T-helper 9 cell (primary cell): ENCODE data around the gene NOX5.

Experiments used
- DNase-seq: peaks from one replicate; pipeline ENCODE4 v3.0.0-alpha.2; 2020

The NOX5 gene

DNA sequence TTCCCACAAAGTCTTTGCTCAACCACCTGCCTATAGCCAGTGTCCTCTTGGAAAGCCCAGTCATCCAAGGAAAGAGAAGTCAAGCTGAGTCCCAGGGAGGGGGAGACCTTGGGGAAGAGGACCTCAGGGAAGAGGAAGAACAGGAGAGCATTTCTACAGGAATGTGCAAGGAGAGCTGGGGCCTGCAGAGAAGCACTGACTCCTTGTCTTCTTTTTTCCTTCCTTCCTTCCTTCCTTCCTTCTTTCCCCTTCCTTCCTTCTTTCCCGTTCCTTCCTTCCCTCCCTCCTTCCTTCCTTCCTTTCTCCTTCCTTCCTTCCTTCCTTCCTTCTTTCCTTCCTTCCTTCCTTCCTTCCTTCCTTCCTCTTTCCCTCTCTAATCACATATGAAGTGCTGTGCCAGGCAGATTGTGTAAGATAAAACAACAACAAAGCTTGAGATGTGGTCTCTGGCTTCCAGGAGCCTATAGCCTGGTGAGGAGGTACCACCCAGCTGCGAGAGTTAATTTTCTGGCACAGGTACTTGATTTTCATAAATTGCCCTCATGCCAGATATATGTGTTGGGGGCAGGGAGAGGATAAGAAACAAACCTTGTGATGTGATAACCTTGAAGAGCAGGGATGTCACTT, 70.0 kb downstream of the NOX5 start:
- no peak for DNase-seq

DNA sequence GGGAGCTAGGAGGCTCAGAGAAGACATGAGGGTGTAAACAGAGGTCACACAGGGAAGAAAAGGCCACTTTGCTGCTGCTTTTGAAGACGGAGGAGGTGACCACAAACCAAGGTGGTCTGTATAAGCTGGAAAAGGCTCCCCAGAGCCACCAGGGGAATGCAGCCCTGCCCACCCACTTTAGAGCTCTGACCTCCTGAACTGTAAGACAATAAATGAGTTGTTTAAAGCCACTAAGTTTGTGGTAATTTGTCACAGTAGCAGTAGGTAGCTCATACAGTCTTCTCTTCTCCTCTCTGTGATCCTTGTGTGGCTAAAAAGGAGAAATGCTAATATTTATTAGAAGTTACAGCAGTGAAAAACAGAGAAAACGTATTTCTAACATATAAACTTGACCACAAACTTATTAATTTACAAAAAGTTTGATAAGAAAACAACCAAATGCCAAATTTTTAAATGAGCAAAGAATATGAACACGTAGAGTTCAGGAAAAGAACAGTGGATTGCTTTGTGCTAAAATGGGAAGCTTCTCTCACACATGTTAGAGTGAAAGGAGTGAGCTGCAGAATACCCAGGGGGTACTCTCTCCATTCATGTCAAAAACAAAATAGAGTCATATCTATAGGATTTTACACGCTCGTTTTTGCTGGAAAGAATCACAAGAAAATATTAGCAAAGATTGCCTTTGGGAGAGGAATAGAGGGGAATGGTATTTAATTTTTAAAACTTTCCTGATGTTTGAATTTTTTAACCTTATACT, 71.0 kb downstream of the NOX5 start:
- no peak for DNase-seq

DNA sequence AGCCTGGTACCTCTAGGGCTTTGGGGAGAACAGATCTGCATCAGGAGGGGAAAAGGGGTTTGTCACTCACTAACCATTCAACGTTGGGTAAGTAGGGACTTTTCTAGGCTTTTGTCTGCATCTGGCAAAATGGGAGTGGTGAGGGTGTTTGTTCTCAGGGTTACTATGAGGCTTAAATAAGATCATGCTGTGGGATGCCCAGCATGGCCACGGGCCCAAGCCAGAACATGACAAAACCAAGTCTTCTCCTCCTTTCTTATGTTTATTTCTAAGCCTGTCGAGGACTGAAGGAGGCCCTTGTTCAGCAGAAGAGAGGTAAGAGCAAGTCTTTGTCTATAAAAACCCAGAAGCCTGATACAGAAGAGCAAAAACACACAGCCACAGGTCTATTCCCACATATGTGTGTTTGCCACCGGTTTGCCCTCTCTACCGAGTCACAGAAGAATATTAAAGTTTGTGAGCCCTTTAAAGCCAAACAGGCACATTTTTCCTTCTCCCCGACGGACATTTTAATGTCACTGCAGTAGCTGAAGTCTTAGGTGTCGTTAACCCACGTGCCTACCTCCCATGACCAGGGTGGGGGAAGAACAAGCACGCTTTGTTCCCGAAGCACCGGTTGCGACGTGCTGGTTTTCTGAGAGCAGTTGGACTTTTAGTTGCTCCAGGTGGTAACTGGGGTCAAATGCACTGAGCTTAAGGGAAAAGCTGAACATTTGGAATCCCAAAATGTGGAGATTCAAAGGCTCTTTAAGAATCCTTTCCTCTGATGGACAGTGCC, 72.1 kb downstream of the NOX5 start:
- no peak for DNase-seq

DNA sequence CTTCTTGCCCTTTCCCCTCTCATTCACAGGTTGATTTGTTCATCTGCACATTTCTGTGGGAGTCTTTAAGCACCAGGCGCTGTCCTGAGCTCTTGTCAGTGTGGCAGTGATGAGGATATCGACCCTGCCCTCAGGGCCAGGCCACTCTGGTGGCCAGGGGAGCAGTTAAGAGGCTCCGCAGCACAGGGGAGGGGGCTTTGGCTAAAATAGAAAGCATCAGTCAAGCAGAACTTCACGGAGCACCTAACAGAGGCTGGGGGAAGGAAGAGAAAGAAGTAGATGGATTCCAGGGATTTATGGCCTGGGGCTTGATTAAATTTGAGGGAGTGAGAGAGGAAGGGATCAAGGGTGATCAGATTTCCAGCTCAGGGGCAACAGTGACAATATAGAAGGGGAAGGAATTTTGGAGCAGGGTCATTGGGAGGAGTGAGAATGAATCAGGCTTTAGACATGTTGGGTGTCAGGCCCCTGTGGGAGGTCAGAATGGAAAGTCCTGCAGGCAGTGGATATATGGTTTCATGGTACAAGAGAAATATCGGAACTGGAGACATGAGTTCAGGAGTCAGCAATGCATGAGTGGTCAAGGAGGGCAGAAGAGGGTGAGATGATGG, 73.0 kb downstream of the NOX5 start:
- no peak for DNase-seq

DNA sequence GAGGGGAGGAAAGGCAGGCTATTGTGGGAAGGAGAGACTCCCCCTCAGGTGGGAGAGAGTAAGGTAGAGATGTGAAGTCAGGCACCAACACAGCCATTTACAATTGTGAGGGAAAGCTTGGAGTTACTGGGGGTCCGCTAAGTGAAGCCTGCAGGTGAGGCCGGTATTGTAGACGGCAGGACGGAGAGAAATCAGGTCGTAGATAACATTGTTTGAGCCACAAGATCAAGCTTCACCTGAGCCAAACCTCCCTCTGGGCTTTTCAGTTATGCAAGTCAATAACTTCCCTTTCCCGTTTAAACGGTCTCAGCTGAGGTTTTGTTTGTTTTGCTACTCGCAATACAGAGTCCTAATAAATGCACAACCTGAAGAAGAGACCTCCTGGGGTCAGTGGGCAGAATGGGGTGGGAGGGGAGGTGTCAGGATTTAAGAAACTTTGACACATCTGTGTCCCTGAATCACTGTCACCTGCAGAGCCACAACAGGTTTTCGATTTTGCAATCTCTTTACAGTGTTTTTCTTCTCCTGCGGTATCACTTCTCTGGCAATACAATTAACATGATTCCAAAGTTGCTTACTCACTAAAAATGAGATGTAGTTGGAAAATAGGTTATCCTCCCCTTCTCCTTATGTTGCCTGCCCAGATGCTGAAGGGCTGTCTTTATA, 73.9 kb downstream of the NOX5 start:
- DNase-seq: no peak

DNA sequence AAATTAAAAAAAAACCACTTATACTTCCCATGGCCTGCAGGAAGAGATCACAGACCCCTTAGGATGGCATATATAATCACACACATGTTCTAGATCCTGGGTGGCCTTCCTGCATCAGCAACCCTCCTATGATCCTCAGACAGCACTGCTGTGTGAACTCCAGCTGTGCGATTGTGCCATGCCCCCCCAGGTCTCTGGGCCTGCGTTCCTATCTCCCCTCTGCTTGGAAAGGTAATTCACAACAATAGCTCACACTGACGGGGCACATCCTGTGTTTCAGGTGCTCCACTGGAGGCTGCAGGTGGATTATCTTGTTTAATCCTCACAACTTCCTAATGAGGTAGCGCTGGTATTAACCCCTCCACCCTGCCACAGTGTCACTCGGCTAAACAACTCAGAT, 74.8 kb downstream of the NOX5 start:
- DNase-seq: no peak

DNA sequence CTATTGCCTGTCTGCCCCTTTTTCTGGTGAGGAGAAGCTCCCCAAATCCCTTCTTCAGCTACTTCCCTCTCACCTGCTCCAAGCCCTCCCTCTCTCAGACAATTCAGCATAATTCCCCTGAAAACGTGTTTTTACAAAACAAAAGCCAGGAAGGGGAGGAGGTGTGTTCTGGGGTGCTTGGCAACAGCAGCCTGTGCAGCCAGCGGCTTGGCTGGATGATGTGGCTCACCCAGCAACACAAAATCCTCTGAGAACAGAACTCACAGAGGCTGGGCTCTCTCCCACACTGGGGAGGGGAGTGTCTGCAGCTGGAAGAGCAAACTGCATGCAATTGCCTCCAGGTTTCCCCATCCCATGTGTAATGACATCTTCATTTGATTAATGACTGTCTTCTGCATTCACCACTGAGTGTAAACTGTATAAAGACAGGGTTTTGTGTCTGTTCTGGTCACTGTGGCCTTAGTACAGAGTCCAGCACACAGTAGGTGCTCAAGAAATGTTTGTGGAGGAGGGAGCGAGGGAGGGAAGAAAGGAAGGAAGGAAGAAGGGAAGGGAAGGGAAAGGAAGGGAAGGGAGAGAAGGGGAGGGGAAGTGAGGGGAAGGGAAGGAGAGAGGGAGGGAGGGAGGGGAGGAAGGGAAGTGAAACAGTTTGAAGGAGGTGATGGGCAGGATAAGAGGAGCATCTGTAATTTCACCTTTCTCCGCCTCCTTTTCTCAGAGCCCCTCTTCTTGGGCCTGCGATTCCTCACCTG, 75.9 kb downstream of the NOX5 start:
- no peak for DNase-seq

DNA sequence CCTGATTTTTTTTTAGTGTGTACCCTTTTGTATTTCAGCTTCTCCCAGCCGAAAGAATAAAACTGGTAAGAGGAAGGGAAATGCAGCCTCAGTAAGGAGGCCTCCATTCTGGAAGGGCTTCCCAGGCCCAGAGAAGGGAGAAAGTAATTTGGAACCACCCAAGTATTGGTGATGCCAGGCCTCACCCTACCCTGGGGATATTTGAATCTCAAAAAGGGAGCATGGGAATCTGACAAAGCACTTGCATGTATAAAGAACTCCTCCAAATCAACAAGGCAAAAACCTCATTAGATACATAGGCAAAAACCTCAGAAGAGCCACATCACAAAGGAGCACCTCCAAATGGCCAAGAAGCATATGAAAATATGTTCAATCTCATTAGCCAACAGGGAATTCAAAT, 77.2 kb downstream of the NOX5 start:
- DNase-seq: no peak

DNA sequence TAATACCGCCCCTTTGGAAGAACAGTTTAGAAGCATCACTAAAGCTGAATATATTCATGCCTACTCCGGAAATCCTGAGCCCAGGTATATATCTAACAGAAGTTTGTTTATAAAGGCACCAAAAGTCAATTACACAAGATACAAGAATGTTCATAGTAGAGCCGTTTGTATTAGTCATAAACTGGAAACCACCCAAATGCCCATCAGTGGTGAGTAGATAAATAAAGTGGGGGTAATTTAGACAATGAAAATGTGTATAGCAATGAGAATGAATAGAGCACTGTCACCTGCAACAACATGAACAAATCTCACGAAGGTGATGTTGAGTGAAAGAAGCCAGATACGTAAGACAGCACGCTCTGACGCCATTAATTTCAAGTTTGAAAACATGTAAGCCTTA, 77.7 kb downstream of the NOX5 start:
- DNase-seq: no peak

DNA sequence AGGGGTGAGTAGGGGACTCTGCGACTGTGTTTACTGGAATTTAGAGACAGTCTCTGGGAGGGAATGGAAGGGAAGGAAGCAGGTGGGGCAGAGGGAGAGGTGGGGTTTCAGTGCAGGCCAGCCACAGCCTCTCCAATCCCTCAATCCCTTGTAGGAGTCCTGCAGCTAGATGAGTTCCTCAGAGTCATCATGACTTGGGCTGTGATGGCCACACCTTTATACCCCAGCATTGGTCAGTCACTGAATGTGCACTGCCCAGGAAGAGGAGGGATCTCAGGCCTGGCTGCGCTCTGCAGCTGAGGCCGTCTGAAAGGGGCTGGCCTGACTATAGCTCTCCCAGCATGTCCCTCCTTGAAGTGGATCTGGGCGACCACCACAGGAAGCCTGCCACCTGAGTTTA, 78.6 kb downstream of the NOX5 start:
- no peak for DNase-seq

DNA sequence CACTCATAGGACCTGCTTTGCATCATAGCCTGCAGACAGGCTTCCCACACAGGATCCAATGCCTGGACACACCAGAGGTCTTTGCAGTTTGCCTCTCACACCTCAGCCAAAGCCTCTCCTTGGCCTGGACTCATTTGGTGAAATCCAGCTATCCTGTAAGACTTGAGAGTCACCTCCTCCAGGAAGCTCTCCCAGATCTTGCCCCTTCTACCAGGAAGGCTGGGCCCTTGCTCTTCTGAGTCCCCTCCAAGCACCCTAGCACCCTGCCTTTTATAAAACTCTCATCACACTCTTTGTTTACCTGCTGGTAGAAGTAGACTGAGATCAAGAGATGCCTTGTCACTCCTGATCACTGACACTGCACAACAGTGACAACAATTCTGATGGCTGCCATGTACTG, 79.1 kb downstream of the NOX5 start:
- DNase-seq: no peak

DNA sequence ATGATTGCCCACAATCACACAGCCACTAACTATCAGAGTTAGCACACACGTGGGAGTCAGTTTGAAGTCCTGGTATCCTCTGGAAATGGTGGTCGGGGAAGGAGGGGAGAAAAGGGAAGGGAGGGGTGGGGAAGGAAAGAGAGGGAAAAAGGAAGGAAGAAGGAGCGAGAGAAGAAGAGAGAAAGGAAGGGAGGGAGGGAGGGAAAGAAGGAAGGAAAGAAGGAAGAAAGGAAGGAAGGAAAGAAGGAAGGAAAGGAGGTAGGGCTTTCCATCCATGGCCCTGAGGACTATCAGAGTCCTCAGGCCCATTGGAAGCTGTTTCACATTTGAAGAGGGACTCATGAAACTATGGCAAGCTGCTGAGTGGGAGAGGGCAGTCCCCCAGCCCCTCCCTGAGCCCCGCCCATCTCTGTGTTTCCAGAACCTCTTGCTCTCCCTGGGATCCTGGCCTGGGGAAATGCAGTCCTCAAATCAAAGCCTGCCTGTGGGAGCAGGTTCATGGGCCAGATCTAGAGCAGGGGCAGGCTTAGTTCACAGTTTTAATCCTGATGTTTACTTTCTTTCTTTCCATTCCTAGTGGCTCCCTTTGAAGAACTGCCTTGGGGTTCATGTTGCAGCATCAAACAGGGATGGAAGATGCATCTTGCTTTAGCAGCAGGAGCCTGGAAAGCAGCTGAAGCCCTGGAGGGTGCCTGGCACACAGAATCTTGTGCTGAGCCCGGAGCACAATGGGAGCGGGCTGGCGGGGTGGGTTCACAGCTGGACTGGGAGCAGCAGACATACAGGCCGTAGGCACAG, 79.8 kb downstream of the NOX5 start:
- DNase-seq: no peak

DNA sequence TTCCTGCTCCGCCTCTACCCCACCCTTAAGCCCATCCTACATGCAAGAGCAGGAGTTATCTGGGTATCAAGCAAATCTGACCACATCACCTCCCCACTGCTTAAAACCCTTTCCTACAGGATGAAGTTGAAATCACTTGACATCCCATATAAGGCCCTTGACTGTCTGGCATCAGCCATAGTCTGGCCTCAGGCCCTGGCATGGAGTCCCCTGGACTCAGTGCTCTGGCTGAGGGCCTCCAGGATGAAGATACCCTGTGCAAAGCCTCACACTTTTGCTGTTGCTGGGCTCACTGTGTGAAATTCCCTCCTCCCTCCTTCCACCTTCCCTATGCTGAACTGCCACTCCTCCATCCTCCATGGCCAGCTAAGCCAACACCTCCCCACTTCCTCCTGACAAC, 80.8 kb downstream of the NOX5 start:
- DNase-seq: no peak

DNA sequence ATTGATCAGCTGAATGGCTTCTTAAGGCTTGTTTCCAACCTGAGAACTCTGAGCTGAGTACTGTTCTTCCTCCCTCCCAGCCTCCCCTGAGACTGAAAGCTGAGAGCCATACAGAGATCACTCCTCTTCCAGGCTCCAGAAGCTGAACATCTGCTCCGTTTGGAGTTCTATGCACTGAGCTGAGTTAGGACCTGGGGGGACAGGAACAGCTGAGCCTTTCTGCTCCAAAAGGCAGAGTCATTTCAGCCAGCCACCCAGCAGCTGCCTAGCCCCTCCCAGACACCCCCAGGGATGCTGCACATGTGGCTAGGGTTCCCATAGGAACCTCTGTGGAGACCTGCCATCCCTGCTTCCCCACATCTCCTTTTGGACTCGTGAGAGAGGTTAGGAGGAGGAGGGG, 81.7 kb downstream of the NOX5 start:
- no peak for DNase-seq

DNA sequence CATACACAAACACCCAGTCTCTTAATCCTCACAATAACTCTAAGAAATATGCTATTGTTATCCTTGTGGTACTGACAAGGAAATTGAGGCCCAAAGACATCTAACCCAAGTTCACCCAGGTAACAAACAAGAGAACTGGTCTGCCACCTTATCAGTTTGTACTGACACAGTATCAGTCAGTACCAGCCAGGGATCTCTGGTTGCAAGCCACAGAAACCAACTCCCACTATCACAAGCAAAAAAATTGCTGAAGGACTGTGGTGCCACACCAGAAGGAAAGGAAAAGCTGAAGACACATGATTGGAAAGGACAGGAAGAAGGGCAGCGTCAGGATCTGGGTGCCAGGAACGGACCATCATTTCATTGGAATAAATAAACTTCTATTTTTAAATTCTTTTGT, 82.1 kb downstream of the NOX5 start:
- no peak for DNase-seq

DNA sequence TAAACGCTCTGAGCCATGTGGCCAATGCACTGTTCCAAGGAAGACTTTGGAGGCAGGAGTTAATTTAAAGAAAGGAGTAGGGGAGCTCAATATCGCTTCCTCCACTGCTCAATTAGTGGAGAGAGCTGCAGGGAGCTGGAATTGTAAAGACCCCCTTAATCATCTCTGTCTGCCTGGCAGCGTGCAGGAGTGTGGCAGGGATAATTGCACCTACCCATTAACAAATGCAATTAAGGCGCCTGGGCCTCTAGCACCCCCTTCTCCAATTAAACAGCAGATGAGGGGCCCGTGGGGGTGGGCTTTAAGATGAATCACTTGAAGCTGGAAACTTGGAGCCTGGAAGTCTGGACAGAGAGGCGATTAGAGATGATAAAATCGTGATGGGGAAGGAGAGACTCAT, 84.3 kb downstream of the NOX5 start:
- DNase-seq: no peak

DNA sequence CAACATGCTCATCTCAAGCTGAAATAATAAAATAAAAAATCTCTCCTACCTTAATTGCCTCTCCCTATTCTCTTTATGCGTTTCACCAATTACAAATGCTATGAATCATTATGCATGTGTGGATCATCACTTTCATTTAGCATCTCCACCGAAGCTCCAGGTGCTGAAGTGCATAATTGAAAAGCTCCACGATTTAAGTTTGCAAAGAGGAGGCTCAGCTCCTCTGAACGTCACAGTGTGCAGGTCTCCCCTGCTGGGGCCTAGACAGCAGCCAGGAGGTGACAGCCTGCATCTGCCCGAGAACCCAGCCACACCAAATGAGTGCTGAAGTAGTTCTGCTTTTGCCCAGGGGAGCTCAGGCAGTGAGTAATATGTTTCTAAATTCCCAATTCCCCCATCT, 85.4 kb downstream of the NOX5 start:
- DNase-seq: no peak

DNA sequence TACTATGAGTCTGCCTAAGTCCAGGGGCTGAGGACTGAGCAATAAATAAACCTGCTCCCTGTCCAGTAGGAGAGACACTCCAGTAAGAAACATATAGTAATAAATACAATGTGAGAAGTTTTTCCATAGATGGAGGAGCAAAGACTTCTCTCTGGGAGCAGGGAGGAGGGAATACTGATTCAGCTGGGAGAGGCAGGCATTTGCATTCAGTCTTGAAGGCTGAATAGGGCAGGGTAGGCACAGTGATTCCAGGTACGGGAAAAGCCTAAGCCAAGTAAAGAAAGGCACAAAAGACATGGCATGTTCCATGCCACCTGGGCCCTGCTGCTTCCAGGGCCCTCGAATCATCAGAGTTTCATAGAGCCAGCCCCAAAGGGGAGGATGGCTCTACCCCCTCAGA, 86.3 kb downstream of the NOX5 start:
- DNase-seq: no peak

DNA sequence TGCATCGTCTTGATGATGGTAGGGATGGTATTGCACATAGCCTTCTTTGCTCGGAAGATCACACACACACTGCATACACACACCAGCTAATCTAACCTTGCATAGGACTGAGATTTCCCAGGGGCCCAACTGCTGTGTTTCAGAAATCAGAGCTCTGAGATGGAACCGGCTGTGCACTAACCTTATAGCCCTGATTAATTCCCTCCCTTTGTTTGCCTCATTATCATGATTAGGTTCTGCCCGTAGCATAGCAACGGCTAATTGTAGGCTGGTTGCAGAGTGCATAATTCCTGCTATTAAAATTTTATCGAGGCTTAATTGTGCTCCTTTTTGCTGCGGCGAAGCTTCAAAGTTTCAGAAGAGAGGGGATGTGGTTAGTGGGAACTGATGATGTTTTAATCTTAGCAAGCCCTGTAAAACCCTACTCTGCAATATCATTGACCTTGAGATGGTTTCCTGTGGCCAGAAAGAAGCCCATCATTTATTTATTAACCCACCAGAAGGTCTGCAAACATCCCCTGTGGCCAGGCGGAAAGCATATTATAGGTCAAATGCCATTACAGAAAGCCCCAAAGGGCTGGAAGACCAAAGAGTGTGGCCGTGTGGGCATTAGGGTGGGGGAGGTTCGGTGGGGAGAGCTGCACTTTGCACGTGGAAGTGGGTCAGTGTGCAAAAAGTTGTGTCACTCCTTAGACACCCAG, 89.7 kb downstream of the NOX5 start:
- no peak for DNase-seq

DNA sequence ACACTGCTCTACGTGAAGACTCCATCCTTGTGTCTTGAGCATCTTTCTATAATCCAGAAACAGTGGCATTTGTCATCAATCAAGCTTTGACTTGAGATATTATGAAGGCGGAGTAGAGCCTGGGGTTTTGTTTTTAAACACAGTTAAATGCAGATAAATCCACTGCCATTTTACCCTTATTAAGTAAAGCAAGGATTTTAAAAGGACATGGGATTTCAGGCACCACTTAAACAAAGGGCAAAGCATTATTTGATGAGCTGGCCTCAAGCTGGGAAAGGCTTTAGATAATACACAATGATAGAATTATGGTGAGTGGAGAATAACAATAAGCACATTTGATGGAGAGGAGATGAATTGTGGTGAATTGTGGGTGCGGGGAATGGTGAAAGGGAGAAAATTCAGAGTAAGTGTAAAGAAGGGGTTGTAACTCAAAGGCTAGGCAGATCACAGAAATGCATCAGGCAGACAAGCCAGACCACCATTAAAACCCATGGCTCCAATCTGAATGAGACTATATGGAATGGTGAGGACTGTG, 91.0 kb downstream of the NOX5 start:
- DNase-seq: no peak
